SW 1271 (cell line): ENCODE data around the gene PCDHGA6.

Experiments
- DNase-seq, 2 experiments: peaks; one replicate each; lab custom pipeline; 2025; lab: John Stamatoyannopoulos, UW

Gene PCDHGA6

DNA sequence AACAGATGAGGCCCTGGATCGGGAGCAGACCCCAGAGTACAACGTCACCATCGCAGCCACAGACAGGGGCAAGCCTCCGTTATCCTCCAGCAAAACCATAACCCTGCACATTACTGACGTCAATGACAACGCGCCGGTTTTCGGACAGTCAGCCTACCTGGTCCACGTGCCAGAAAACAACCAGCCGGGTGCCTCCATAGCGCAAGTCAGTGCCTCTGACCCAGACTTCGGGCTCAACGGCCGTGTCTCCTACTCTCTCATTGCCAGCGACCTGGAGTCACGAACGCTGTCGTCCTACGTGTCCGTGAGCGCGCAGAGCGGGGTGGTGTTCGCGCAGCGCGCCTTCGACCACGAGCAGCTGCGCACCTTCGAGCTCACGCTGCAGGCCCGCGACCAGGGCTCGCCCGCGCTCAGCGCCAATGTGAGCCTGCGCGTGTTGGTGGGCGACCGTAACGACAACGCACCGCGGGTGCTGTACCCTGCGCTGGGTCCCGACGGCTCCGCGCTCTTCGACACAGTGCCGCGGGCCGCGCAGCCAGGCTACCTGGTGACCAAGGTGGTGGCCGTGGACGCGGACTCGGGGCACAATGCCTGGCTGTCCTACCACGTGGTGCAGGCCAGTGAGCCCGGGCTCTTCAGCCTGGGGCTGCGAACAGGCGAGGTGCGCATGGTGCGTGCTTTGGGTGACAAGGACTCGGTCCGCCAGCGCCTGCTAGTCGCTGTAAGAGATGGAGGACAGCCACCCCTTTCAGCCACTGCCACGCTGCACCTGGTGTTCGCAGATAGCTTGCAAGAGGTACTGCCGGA is 45.6 kb downstream of the PCDHGA6 start:
- no peak for DNase-seq

DNA sequence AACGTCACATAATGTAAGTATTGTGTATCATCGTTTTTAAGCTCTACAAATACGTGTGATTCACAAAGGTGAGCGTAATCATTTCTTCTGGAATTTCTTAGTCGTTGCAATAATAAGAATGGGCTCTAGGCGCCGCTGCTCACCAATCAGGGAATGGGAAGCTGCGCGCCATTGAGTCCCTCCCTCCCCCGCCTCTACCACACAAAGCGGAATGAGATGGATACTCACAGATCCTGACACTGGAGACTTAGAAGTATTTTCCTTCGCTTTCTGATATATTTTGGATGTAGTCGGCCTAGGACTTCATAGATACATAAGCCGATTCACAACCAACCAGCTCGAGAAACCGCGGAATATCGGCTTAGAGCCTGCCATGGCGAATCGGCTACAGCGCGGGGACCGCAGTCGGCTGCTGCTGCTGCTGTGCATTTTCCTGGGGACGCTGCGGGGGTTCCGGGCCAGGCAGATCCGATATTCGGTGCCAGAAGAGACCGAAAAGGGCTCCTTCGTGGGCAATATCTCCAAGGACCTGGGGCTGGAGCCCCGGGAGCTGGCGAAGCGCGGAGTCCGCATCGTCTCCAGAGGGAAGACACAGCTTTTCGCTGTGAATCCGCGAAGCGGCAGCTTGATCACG is 47.3 kb downstream of the PCDHGA6 start, which contains the start of gene PCDHGA11:
TSS of gene PCDHGA11 (plus strand) at position 197 of the 634 bp plus-strand sequence. CDS start at position 374, 177 bp downstream.
- no peak for DNase-seq

DNA sequence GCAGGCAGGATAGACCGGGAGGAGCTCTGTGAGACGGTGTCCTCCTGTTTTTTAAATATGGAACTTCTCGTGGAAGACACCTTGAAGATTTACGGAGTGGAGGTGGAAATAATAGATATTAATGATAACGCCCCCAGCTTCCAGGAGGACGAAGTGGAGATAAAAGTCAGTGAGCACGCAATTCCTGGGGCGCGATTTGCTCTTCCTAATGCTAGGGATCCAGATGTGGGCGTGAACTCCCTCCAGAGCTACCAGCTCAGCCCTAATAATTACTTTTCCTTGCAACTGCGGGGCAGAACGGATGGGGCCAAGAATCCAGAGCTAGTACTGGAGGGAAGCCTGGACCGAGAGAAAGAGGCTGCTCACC is 47.8 kb downstream of the PCDHGA6 start:
- no peak for DNase-seq

DNA sequence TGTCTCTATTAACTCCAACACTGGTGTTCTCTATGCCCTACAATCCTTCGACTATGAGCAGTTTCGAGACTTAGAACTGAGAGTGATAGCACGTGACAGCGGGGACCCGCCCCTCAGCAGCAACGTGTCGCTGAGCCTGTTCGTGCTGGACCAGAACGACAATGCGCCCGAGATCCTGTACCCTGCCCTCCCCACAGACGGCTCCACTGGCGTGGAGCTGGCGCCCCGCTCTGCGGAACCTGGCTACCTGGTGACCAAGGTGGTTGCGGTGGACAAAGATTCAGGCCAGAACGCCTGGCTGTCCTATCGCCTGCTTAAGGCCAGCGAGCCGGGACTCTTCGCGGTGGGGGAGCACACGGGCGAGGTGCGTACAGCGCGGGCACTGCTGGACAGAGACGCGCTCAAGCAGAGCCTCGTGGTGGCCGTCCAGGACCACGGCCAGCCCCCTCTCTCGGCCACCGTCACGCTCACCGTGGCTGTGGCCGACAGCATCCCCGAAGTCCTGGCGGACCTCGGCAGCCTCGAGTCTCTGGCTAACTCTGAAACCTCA is 49.1 kb downstream of the PCDHGA6 start:
- no peak for DNase-seq

DNA sequence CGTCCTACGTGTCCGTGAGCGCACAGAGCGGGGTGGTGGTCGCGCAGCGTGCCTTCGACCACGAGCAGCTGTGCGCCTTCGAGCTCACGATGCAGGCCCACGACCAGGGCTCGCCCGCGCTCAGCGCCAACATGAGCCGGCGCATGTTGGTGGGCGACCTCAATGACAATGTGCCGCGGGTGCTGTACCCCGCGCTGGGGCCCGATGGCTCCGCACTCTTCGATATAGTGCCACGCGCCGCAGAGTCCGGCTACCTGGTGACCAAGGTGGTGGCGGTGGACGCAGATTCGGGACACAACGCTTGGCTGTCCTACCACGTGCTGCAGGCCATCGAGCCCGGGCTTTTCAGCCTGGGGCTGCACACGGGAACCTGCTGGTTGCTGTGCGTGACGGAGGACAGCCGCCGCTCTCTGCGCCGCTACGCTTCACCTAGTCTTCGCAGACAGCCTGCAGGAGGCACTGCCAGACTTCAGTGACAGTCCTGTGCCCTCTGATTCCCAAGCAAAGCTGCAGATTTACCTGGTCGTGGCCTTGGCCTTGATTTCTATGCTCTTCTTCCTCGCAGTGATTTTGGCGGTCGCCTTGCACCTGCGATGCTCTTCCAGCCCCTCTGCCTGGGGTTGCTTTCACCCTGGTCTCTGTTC is 54.2 kb downstream of the PCDHGA6 start:
- DNase-seq, result no peak
